Neural cell (in vitro differentiated cells): ENCODE measurements around the gene AKT3.

ENCODE experiments used
- EP300 ChIP-seq: fragments of 450-650 bp; conservative IDR thresholded peaks from 2 replicates; pipeline ENCODE4 v1.6.1; 2014; ENCODE audit warnings: antibody characterized with exemption, mild to moderate bottlenecking, moderate library complexity; ENCODE audit not compliant: poor library complexity, severe bottlenecking
- EZH2 ChIP-seq: fragments of 200-600, 300-800 bp; shearing (Covaris generic), sonication (generic); IDR thresholded peaks from 2 replicates; pipeline ENCODE4 v1.6.1; 2014; ENCODE audit warnings: antibody characterized with exemption, low read length, borderline replicate concordance, mild to moderate bottlenecking; ENCODE audit not compliant: insufficient read depth, poor library complexity, severe bottlenecking
- MXI1 ChIP-seq: fragments of 450-650 bp; conservative IDR thresholded peaks from 2 replicates; pipeline ENCODE4 v1.6.1; 2014; ENCODE audit warnings: antibody characterized with exemption, mild to moderate bottlenecking; ENCODE audit not compliant: poor library complexity, severe bottlenecking
- POLR2AphosphoS5 ChIP-seq: IDR thresholded peaks from 2 replicates; pipeline ENCODE4 v1.6.1; 2012
- RAD21 ChIP-seq: fragments of 450-650 bp; conservative IDR thresholded peaks from 2 replicates; pipeline ENCODE4 v1.6.1; 2014; ENCODE audit warnings: antibody characterized with exemption, mild to moderate bottlenecking, moderate library complexity
- TF ChIP-seq, protein P1 (sequence below): fragments of 450-650 bp; IDR thresholded peaks from 2 replicates; pipeline ENCODE4 v1.5.1; 2014; ENCODE audit warnings: antibody characterized with exemption, mild to moderate bottlenecking, moderate library complexity; ENCODE audit not compliant: poor library complexity, severe bottlenecking
- TF ChIP-seq, protein P2 (sequence below): IDR thresholded peaks from 2 replicates; pipeline ENCODE4 v1.6.1; 2012; ENCODE audit warnings: borderline replicate concordance

DNA sequence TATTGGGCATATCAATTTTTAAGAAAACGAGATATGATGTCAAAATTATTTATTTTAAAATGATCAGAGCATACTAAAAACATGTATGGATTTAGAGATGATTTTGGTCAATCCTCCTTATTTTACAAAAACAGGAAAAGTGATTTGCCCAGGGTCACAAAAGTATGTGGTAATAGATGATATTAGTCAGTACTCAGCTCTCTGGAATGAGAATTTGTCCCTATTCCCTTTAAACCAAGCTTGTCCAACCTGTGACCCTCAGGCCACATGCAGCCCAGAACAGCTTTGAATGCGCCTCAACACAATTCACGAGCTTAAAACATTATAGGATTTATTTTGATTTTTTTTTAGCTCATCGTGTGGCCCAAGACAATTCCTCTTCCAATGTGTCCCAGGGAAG is 104.7 kb downstream of the AKT3 start:
- TF ChIP-seq, protein P1, sequence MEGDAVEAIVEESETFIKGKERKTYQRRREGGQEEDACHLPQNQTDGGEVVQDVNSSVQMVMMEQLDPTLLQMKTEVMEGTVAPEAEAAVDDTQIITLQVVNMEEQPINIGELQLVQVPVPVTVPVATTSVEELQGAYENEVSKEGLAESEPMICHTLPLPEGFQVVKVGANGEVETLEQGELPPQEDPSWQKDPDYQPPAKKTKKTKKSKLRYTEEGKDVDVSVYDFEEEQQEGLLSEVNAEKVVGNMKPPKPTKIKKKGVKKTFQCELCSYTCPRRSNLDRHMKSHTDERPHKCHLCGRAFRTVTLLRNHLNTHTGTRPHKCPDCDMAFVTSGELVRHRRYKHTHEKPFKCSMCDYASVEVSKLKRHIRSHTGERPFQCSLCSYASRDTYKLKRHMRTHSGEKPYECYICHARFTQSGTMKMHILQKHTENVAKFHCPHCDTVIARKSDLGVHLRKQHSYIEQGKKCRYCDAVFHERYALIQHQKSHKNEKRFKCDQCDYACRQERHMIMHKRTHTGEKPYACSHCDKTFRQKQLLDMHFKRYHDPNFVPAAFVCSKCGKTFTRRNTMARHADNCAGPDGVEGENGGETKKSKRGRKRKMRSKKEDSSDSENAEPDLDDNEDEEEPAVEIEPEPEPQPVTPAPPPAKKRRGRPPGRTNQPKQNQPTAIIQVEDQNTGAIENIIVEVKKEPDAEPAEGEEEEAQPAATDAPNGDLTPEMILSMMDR = no peak
- no peak for TF ChIP-seq EP300
- TF ChIP-seq, protein P2, sequence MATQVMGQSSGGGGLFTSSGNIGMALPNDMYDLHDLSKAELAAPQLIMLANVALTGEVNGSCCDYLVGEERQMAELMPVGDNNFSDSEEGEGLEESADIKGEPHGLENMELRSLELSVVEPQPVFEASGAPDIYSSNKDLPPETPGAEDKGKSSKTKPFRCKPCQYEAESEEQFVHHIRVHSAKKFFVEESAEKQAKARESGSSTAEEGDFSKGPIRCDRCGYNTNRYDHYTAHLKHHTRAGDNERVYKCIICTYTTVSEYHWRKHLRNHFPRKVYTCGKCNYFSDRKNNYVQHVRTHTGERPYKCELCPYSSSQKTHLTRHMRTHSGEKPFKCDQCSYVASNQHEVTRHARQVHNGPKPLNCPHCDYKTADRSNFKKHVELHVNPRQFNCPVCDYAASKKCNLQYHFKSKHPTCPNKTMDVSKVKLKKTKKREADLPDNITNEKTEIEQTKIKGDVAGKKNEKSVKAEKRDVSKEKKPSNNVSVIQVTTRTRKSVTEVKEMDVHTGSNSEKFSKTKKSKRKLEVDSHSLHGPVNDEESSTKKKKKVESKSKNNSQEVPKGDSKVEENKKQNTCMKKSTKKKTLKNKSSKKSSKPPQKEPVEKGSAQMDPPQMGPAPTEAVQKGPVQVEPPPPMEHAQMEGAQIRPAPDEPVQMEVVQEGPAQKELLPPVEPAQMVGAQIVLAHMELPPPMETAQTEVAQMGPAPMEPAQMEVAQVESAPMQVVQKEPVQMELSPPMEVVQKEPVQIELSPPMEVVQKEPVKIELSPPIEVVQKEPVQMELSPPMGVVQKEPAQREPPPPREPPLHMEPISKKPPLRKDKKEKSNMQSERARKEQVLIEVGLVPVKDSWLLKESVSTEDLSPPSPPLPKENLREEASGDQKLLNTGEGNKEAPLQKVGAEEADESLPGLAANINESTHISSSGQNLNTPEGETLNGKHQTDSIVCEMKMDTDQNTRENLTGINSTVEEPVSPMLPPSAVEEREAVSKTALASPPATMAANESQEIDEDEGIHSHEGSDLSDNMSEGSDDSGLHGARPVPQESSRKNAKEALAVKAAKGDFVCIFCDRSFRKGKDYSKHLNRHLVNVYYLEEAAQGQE = no peak
- TF ChIP-seq EZH2 = no peak
- TF ChIP-seq POLR2AphosphoS5 = no peak
- no peak for TF ChIP-seq RAD21
- TF ChIP-seq MXI1 = no peak
